SU-DHL-6 (cell line): Measurements from ENCODE around the gene WFIKKN2.

Source experiments
- H2AFZ ChIP-seq: fragments of 200-600 bp; sonication (generic); 2 replicates; pipeline ENCODE4 v1.6.1; 2014; ENCODE audit warnings: low read depth, mild to moderate bottlenecking, moderate library complexity, mixed read lengths, antibody characterized with exemption, low read length; ENCODE audit not compliant: severe bottlenecking
- H3F3A ChIP-seq: fragments of 200-600 bp; shearing (Covaris generic); 2 replicates; pipeline ENCODE4 v1.6.0; 2016; ENCODE audit warnings: antibody characterized with exemption, mild to moderate bottlenecking; ENCODE audit not compliant: insufficient read depth
- H3K27ac ChIP-seq: fragments of 200-600 bp; sonication (generic); 2 replicates; pipeline ENCODE4 v1.5.1; 2016; ENCODE audit warnings: low read depth, mild to moderate bottlenecking, low read length, moderate library complexity, mixed read lengths
- H3K27me3 ChIP-seq: fragments of 200-600 bp; sonication (generic), shearing (Covaris generic); 2 replicates; pipeline ENCODE4 v1.6.0; 2014; ENCODE audit warnings: mild to moderate bottlenecking, low read length
- H3K36me3 ChIP-seq: fragments of 200-600 bp; sonication (generic); 2 replicates; pipeline ENCODE4 v1.6.1; 2014; ENCODE audit warnings: mild to moderate bottlenecking, low read length, mixed read lengths
- H3K4me2 ChIP-seq: fragments of 300-600, 200-600 bp; shearing (Covaris generic), sonication (generic); 2 replicates; pipeline ENCODE4 v1.6.0; 2014; ENCODE audit warnings: low read length, low read depth, mild to moderate bottlenecking; ENCODE audit not compliant: poor library complexity, severe bottlenecking
- H3K4me3 ChIP-seq: fragments of 200-600 bp; sonication (generic); 2 replicates; pipeline ENCODE4 v1.5.1; 2014; ENCODE audit warnings: antibody characterized with exemption, low read length, mild to moderate bottlenecking, mixed read lengths; ENCODE audit not compliant: insufficient read depth, poor library complexity, severe bottlenecking
- H3K79me2 ChIP-seq: fragments of 200-600 bp; sonication (generic); 2 replicates; pipeline ENCODE4 v1.6.1; 2014; ENCODE audit warnings: mild to moderate bottlenecking, low read length, moderate library complexity; ENCODE audit not compliant: insufficient read depth
- H3K9ac ChIP-seq: fragments of 200-600 bp; sonication (generic); 2 replicates; pipeline ENCODE4 v1.7.0; 2014; ENCODE audit warnings: mild to moderate bottlenecking, low read length
- H3K9me2 ChIP-seq: fragments of 200-600 bp; sonication (generic); replicated peaks from 2 replicates; pipeline ENCODE4 v1.6.1; 2014; ENCODE audit warnings: low read length; ENCODE audit not compliant: insufficient read depth
- H3K9me3 ChIP-seq: fragments of 200-600 bp; sonication (generic); 2 replicates; pipeline ENCODE4 v1.6.1; 2014; ENCODE audit warnings: low read length, mixed read lengths; ENCODE audit not compliant: insufficient read depth
- H4K20me1 ChIP-seq: fragments of 200-600 bp; sonication (generic); 2 replicates; pipeline ENCODE4 v1.6.1; 2014; ENCODE audit warnings: low read depth, mild to moderate bottlenecking, antibody characterized with exemption, low read length, moderate library complexity, mixed read lengths
- EZH2phosphoT487 ChIP-seq: fragments of 200-600 bp; sonication (generic), shearing (Covaris generic); conservative IDR thresholded peaks from 2 replicates; pipeline ENCODE4 v1.6.1; 2018; ENCODE audit warnings: mild to moderate bottlenecking, antibody characterized with exemption, low read length, moderate library complexity, mixed read lengths
- TF ChIP-seq, protein P1 (sequence below): fragments of 200-600 bp; sonication (generic); IDR thresholded peaks from one replicate; pipeline ENCODE4 v1.5.1; 2017; ENCODE audit warnings: antibody characterized with exemption, mild to moderate bottlenecking, low read length, moderate library complexity; ENCODE audit not compliant: insufficient read depth, poor library complexity, severe bottlenecking

The WFIKKN2 gene

GRCh38 chr17:50832267-50832863, 3.0 kb upstream of the WFIKKN2 start:
- H3K36me3 ChIP-seq: no peaks in the 10 kb centered on the region
- H3K4me3 ChIP-seq: no peak overlapping the region
- H2AFZ ChIP-seq: no peak overlapping the region
- no peak overlapping the region for H3K4me2 ChIP-seq
- H4K20me1 ChIP-seq: no peaks in the 10 kb centered on the region
- H3K79me2 ChIP-seq: no peaks in the 10 kb centered on the region
- no peaks in the 10 kb centered on the region for H3F3A ChIP-seq
- no peak overlapping the region for H3K27ac ChIP-seq
- H3K9me2 ChIP-seq: no peaks in the 10 kb centered on the region
- no peaks in the 10 kb centered on the region for H3K9me3 ChIP-seq
- no peak overlapping the region for H3K9ac ChIP-seq
- H3K27me3 ChIP-seq: no peaks in the 10 kb centered on the region
- TF ChIP-seq, protein P1, sequence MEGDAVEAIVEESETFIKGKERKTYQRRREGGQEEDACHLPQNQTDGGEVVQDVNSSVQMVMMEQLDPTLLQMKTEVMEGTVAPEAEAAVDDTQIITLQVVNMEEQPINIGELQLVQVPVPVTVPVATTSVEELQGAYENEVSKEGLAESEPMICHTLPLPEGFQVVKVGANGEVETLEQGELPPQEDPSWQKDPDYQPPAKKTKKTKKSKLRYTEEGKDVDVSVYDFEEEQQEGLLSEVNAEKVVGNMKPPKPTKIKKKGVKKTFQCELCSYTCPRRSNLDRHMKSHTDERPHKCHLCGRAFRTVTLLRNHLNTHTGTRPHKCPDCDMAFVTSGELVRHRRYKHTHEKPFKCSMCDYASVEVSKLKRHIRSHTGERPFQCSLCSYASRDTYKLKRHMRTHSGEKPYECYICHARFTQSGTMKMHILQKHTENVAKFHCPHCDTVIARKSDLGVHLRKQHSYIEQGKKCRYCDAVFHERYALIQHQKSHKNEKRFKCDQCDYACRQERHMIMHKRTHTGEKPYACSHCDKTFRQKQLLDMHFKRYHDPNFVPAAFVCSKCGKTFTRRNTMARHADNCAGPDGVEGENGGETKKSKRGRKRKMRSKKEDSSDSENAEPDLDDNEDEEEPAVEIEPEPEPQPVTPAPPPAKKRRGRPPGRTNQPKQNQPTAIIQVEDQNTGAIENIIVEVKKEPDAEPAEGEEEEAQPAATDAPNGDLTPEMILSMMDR: no peak
- no peak for TF ChIP-seq EZH2phosphoT487

- no peaks in the 10 kb centered on the region for H3K79me2 ChIP-seq
- no peaks in the 10 kb centered on the region for H3K9me2 ChIP-seq
- H2AFZ ChIP-seq: no peak overlapping the region
- H3K4me3 ChIP-seq: no peak overlapping the region
- H3K36me3 ChIP-seq: no peaks in the 10 kb centered on the region
- H3K27me3 ChIP-seq: no peaks in the 10 kb centered on the region
- no peak overlapping the region for H3K4me2 ChIP-seq
- no peak overlapping the region for H3K27ac ChIP-seq
- no peak overlapping the region for H3K9ac ChIP-seq
- TF ChIP-seq, protein P1: no peak
- TF ChIP-seq EZH2phosphoT487: no peak
- H3F3A ChIP-seq: no peaks in the 10 kb centered on the region
- H3K9me3 ChIP-seq: no peaks in the 10 kb centered on the region
- no peaks in the 10 kb centered on the region for H4K20me1 ChIP-seq
Observed at GRCh38 chr17:50832864-50833381, 2.5 kb upstream of the WFIKKN2 start.

- H3K4me2 ChIP-seq: no peak overlapping the region
- no peaks in the 10 kb centered on the region for H3F3A ChIP-seq
- TF ChIP-seq, protein P1: no peak
- TF ChIP-seq EZH2phosphoT487: no peak
- no peaks in the 10 kb centered on the region for H3K9me2 ChIP-seq
- H2AFZ ChIP-seq: no peak overlapping the region
- no peaks in the 10 kb centered on the region for H4K20me1 ChIP-seq
- no peak overlapping the region for H3K4me3 ChIP-seq
- no peaks in the 10 kb centered on the region for H3K36me3 ChIP-seq
- no peak overlapping the region for H3K27ac ChIP-seq
- H3K27me3 ChIP-seq: no peaks in the 10 kb centered on the region
- no peaks in the 10 kb centered on the region for H3K79me2 ChIP-seq
- H3K9me3 ChIP-seq: no peaks in the 10 kb centered on the region
- no peak overlapping the region for H3K9ac ChIP-seq
Observed at GRCh38 chr17:50833510-50834428, 1.6 kb upstream of the WFIKKN2 start.
